Suprapubic skin (tissue), 4 donors: ENCODE data around the gene ATXN2.

Experiments
- POLR2A ChIP-seq, 2 donors: fragments of 450-650 bp; IDR thresholded peaks; one replicate each; pipeline ENCODE4 v1.6.1; 2017; ENCODE audit warnings: antibody characterized with exemption in 2 of 2, mild to moderate bottlenecking in 2 of 2, moderate library complexity in 2 of 2
- POLR2AphosphoS5 ChIP-seq, 3 donors: sonication (generic); formaldehyde crosslinking; IDR thresholded peaks; one replicate each; pipeline ENCODE4 v1.6.1; 2017; ENCODE audit warnings: antibody characterized with exemption in 3 of 3
- TF ChIP-seq, protein P1 (sequence below), 2 donors: fragments of 200-600 bp in 1 of 2; fragments of 450-650 bp in 1 of 2; sonication (generic) in 1 of 2; IDR thresholded peaks; one replicate each; pipeline ENCODE4 v1.5.1; 2016 to 2019; ENCODE audit warnings: antibody characterized with exemption in 2 of 2, mild to moderate bottlenecking in 1 of 2, moderate library complexity in 1 of 2

- TF ChIP-seq, protein P1, sequence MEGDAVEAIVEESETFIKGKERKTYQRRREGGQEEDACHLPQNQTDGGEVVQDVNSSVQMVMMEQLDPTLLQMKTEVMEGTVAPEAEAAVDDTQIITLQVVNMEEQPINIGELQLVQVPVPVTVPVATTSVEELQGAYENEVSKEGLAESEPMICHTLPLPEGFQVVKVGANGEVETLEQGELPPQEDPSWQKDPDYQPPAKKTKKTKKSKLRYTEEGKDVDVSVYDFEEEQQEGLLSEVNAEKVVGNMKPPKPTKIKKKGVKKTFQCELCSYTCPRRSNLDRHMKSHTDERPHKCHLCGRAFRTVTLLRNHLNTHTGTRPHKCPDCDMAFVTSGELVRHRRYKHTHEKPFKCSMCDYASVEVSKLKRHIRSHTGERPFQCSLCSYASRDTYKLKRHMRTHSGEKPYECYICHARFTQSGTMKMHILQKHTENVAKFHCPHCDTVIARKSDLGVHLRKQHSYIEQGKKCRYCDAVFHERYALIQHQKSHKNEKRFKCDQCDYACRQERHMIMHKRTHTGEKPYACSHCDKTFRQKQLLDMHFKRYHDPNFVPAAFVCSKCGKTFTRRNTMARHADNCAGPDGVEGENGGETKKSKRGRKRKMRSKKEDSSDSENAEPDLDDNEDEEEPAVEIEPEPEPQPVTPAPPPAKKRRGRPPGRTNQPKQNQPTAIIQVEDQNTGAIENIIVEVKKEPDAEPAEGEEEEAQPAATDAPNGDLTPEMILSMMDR (IDR thresholded peaks at IDR 0.05) = no peak
- TF ChIP-seq POLR2A (IDR thresholded peaks at IDR 0.05) = no peak
- no peak for TF ChIP-seq POLR2AphosphoS5 (IDR thresholded peaks at IDR 0.05)
Measured at GRCh38 chr12:111596985-111597830, 1.9 kb downstream of the ATXN2 start.
